ENCODE measurements around the gene TERB1.

Gene TERB1

GRCh38 chr16:66801320-66802105 is at the start of gene TERB1:
Gene TERB1 (minus strand): TSS chr16:66801584. CDS start chr16:66796798, 4,786 bp downstream.
- no peak for DNase-seq

DNA sequence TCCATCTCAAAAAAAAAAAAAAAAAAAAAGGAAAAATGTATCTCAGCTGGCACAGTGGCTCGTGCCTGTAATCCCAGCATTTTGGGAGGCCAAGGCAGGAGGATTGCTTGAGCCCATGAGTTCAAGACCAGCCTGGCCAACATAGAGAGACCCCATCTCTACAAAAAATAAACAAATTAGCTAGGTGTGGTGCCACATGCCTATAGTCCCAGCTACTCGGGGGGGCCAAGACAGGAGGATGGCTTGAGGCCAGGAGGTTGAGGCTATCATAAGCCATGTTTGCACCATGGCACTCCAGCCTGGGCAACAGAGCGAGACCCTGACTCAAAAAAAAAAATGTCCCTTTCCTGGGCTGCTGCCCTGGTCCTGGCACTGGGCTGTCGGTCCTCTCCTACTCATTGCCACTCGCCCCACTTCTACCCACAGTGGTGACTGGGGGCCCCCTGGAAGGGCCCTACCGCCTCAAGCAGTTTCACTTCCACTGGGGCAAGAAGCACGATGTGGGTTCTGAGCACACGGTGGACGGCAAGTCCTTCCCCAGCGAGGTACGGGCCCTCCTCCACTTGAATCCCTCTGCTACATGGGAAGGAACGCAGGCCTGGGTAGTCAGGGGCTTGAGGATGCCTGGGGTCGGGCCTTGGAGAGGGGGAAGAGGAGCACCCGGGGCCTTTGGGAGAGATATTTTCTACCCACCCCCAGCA is 48.9 kb upstream of the TERB1 start:
- no peak for DNase-seq

GRCh38 chr16:66849549-66849948 is 48.2 kb upstream of the TERB1 start:
- no peak for DNase-seq

GRCh38 chr16:66849021-66849420 is 47.6 kb upstream of the TERB1 start:
- DNase-seq = no peak

DNA sequence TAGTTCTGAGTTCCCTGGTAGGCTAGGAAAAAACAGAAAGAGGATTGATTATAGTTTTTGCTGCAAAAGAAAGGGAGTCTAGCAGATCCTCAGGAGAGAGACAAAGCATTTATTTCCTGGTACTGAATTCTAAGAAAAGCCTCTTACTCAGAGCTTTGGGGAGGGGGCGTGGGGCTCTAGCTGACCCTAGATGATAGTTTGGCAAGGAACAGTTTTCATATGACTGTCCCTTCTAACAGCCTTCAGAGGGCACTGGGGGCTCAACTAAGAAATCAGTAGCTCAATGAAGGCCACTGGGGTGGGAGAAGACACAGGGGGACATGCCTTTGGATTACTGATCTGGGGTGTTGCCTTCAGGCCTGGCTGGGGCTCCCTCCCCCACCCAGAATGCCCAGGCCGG is 46.8 kb upstream of the TERB1 start:
- DNase-seq = no peak

DNA sequence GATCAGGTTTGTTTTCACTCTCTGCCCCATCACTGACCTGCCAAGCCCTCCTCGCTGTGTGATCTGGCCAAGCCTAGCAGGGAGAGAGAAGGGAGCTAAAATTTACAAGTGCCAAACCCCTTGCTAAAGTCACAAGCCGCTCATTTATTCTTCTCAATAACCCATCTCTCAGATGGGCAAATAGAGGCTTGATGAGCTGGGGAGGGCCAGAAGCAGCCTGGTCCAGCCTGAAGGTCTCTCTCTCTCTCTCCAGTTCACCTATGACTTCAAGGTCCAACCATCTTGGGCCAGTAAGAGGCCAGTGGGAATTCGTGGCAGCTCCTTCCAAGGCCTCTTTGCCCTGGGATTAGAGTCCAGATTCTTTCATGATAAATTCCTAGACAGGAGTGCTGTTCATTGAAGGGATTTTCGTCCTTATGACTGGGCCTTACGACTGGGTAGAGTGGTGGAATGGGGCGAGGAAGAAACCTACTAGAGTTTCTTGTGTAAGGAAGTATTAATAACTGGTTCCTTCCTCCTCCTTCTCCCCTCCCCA is 46.2 kb upstream of the TERB1 start:
- no peak for DNase-seq

- DNase-seq = no peak
These were observed 45.4 kb upstream of the TERB1 start for GRCh38 chr16:66846831-66847230.

- no peak for DNase-seq
These were observed 44.9 kb upstream of the TERB1 start for GRCh38 chr16:66846266-66846665.

DNA sequence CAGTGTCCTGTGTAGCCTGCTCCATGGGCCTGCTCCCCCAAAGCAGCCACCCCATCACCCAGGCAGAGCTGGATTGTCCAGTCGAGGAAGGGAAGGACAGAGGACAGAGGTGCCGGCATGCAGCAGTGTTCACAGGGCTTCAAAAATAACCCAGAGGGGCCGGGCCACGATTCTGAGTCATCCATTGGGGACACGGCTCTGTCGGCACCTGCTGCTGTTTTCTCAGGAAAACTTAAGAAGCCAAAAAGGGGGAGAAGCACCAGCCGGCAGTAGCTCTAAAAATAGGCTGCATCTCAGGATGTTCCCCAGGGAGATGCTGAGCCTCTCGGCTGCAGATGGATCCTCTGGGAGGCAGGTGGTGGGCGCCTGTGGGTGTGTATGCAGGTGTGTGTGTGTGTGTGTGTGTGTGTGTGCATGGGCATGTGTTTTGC is 44.4 kb upstream of the TERB1 start:
- peak; percentile 18 for DNase-seq

DNA sequence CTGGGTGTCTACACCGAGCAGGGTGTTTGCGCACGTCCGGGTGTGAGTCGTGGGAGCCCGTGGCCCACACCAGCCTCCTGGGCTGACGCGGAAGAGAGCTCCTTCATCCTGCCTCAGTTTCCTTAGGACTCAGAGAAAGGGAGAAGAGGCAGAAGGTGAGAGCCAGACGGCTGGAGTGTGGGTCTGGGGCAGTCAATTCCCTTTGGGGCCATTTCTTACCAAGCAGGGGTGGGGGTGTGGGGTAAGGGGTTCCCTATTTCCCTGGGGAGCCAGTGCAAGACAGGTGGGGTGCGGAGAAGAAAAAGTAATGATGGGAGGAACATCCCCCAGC is 43.7 kb upstream of the TERB1 start:
- DNase-seq = no peak

DNA sequence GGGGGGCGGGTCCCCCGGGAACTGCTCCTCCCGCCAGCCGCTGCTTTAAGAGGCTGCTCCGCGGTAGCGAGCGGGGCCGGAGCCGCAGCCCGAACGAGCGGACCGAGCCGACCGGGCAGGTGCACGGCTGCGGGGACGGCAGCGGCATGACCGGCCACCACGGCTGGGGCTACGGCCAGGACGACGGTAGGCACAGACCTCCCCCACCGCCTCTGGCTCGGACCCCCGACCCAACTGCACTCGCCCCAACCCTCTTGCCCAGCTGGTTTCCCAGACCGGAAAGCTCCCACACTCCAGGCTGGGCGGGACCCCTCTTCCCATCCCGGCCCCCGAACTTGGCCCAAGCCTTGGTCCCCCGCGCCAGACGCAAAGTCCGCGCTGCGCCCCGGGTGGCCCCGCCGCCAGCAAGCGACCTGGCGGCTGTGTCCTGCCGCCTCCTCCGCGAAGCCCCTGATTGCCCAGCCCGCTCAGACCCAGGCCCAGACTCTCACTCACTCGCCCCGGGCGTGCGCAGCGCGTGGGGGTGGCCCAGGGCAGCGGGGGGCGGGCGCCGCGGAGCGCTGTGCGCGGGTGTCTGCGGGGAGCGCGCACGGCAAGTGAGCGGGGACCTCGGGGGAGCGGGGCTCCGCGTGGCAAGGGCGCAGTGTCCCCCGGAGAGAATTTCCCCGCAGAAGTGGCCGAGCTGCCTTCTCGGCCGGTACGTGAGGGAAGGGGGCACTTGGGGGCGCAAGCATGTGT is 43.1 kb upstream of the TERB1 start, which contains the start of gene CA7:
Gene CA7, plus strand, starts transcription at position 73 of the 738 bp plus-strand sequence. Its CDS starts 74 bp downstream, at position 147.
- no peak for DNase-seq

GRCh38 chr16:66844009-66844341 is 42.6 kb upstream of the TERB1 start:
- DNase-seq = no peak

GRCh38 chr16:66843191-66843590 is 41.8 kb upstream of the TERB1 start:
- DNase-seq = no peak

DNA sequence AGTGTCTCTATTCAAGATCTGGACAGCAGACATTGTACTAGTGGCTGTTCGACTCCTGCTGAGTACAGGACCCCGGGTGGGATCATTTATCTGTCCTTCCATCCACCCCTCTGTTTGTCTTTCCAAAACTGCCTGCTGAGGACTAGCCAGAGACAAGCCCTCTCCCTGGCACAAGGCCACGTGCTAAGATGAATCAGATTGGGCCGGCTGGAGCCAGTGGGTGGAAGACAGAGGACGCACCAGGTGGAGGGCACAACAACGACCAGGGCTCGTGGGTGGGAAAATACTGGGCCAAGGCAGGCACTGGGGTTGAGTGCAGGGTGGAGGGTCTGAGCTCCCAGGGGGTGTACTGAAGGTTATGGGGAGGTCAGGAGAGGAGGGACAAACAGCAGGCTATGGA is 41.4 kb upstream of the TERB1 start:
- DNase-seq = peak; percentile 65

GRCh38 chr16:66841366-66841765 is 40.0 kb upstream of the TERB1 start:
- DNase-seq = no peak

DNA sequence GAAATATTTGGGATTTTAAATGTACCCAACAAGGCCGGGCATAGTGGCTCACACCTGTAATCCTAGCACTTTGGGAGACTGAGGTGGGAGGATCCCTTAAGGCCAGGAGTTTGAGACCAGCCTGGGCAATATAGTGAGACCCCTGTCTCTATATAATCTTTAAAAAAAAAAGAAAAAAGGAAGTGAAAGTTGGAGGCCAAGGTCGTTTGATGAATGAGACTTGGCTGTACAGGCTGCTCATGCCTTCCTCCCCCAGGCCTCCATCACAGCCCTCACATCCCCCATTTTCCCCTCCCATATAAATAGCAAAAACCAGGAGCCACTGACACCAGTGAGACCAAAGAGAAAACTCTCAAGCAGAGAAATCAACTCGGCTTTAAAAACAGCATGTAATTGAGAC is 39.5 kb upstream of the TERB1 start:
- DNase-seq = no peak

DNA sequence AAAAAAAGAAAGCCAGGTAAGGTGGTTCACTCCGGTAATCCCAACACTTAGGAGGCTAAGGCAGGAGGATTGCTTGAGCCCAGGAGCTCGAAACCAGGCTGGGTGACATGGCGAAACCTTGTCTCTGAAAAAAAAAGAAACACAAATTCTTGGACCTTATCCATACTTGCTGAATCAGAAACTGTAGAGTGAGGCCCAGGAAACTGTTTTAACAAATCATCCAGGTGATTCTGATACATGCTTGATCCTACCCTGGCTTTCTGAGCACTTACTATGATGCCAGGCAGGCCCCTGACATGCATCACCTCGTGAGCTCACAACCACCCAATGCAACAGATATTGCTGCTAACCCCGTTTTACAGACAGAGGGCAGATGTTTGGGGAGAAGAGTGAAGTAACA is 33.4 kb upstream of the TERB1 start:
- no peak for DNase-seq

DNA sequence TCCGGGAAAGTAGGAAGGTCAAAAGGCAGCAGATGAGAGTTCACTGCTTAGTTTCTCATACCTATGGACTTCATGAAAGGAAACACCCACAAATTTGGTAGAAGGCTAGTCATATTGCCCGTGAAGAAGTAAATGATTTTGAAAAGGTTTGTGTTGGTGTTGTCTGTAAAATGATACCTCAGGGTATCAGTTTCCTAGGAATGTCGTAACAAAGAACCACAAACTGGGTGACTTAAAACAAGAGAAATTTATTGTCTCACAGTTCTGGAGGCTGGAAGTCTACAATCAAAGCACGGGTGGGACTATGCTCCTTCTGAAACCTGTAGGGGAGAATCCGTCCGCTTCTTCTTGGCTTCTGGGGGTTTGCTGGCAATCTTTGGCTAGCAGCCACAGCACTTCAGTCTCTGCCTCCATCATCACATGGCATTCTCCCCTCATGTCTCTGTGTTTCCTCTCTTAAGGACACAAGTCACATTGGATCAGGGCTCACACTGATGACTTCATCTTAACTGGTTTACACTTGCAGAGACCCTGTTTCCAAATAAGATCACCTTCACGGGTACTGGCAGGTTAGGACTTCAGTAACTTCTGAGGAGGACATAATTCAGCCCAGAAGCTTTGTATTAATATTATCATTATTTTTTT is 31.4 kb upstream of the TERB1 start:
- no peak for DNase-seq

DNA sequence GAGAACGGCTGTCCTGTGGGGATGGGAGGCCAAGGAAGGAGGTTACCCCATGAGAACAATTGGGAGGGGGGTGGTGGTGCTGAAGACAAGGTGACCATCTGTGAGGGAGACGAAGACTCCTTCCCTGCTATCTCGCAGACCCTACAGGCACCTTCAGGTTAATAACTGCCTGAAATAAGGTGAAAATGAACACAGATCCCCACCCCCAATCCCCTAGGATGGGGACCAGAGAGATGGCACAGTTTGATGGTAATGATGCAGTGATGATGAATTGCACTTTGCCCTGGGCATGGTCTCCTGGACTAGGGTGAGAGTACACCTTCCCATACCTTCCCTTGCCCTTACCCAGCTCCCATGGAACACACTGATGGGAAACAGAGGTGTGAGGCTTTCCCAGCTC is 30.8 kb upstream of the TERB1 start:
- DNase-seq = no peak

DNA sequence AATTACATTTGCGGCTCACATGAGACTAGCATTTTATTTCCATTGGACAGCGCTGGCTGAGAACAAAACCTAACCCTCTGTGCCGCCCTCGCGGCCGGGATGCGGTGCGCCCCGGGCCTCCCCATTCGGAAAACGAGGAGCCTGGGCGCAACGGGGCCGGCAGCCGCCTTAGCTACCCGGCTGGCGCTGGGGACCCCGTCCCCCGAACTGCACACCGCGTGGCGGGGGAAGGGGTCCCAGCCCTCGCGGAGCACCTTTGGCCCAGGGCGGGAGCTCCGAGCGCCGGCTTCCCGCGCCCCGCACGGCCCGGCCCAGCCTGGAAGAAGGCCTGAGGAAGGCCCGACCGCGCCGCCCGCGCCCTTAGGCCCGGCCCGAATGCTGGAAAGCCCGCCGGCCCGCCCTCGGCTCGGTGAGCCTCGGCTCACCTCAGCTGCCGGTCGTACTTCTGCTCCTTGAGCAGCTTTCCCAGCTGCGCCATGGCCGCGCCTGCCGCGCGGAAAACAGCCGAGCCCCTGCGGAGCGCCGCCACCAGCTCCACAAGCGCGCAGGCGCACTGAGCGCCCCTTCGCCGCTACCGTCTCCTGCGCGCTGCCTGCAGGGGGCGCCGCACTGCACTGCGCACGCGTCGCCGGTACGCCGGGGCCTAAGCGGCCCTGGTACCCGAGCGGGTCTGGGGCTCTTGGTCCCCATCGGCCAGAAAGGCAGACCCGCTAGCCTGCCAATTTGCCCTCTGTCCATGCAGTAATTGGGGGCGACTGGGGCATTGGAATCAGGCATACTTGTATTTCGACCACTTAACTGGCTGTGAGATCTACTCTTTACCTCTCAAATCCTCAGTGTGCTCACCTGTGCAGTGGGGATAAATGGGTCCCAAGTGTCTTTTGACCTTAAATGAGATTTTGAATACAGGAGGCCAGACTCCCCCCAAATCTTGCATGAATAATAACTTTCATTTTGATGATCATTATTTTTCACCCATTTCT is 29.3 kb upstream of the TERB1 start, which contains the start of gene NAE1:
Gene NAE1, minus strand, starts transcription at position 555 of the 983 bp plus-strand sequence. Its CDS starts 77 bp downstream, at position 478.
- peak; percentile 87 for DNase-seq

DNA sequence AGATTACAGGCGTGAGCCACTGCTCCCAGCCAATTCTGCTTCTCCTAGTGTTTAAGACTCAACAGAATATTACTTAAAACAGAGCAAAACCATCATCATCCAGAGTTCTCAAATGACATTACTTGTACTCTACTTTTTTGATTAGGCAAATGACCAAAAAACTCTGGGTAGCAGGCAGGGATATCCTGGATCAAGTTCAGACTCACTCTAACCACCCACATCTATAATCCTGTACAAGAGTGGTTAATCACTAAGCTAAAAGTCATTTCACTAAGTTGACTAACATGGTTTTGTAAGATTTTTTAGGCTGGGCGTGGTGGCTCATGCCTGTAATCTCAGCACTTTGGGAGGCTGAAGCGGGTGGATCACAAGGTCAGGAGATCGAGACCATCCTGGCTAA is 22.6 kb upstream of the TERB1 start:
- no peak for DNase-seq

DNA sequence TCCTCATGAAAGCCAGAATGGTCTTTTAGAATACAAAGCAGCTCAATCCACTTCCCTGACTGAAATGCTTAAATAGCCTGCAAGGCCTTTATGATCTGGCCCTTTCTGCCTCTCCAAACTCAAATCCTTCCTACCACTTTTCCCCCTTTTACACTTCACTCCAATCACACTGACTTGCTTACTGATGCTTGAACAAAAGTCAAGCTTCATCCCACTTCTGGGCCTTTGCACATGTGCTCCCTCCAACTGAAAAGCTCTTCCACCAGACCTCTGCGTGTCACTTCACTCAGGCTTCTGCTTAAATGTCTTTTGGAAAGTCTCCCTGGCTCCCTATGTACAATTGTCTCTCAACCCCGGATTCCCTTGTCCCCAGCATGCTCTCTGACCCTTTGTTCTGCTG is 13.3 kb upstream of the TERB1 start:
- DNase-seq = no peak

Data from COR-L47 (cell line).